ENCODE data around the gene MEIKIN.

- TF ChIP-seq, protein P1, sequence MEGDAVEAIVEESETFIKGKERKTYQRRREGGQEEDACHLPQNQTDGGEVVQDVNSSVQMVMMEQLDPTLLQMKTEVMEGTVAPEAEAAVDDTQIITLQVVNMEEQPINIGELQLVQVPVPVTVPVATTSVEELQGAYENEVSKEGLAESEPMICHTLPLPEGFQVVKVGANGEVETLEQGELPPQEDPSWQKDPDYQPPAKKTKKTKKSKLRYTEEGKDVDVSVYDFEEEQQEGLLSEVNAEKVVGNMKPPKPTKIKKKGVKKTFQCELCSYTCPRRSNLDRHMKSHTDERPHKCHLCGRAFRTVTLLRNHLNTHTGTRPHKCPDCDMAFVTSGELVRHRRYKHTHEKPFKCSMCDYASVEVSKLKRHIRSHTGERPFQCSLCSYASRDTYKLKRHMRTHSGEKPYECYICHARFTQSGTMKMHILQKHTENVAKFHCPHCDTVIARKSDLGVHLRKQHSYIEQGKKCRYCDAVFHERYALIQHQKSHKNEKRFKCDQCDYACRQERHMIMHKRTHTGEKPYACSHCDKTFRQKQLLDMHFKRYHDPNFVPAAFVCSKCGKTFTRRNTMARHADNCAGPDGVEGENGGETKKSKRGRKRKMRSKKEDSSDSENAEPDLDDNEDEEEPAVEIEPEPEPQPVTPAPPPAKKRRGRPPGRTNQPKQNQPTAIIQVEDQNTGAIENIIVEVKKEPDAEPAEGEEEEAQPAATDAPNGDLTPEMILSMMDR (IDR thresholded peaks at IDR 0.05; ENCODE audit: low read length), result no peak
- no peak for TF ChIP-seq EZH2 (optimal IDR thresholded peaks at IDR 0.05; ENCODE audit: low read depth, low read length)
Observed at GRCh38 chr5:131945551-131946168, at the start of gene MEIKIN.

Measured in MM.1S (cell line).